Left renal pelvis (tissue), 4 donors: ENCODE data around the gene ARSI. TPM values are rescaled to one million over a fixed set of nuclear protein-coding genes. Genes with fewer than 3 reads are reported as not detected.

Experiments
- DNase-seq, 4 donors: peaks; one replicate each; pipeline ENCODE4 v3.0.0-alpha.2; 2013; ENCODE audit warnings: low read depth in 4 of 4, low spot score in 3 of 4
- polyA plus RNA-seq, 4 donors: library from polyadenylated mRNA; unstranded; fragments of 120-200 nt; gene quantifications; one replicate each; pipeline ENCODE4 v1.2.1, GENCODE V29; 2013; ENCODE audit not compliant: insufficient read length in 4 of 4

ARSI gene
- polyA plus RNA-seq = 1 to 10 TPM; 2.2 to 8.7 (median 3.0) TPM

GRCh38 chr5:150302301-150303069 lies at the start of gene ARSI:
Gene ARSI (minus strand): TSS chr5:150302905. CDS start chr5:150302373, 532 bp downstream.
- DNase-seq = peak in 1 of 4 donors; percentile 41

- peak; percentile 45 to 61 (median 53) for DNase-seq
Observed at GRCh38 chr5:150350524-150351344, 48.0 kb upstream of the ARSI start.

DNA sequence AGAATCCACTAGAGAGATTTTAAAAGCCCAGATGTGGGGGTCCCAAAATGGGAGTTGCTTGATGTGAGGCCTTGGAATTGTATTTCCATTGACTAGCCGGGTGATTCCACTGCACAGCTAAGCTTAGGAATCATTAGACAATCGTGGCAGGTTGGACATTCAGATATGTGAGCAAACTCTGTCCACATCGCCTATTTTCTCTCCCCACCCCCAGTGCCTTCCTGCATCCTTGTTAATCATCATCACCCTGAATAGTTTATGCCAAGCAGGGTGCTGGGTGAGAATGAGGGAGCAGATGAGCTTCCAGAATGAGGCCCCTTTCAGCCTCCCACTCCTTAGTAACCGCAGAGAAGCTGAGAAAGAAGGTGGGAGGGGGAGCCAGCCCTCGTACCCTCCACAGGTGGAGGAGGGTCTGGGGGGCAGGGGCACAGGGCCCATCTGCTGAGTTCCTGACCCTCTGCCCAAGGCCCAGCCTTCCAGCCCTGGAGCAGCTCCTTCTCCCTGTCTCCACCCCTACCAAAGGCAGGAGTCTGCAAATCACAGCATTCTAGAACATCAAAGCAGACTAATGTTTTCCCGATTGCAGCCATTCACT lies 47.1 kb upstream of the ARSI start:
- DNase-seq = no peak

GRCh38 chr5:150347451-150347850 lies 44.7 kb upstream of the ARSI start:
- no peak for DNase-seq

GRCh38 chr5:150347003-150347402 lies 44.3 kb upstream of the ARSI start:
- DNase-seq = no peak

DNA sequence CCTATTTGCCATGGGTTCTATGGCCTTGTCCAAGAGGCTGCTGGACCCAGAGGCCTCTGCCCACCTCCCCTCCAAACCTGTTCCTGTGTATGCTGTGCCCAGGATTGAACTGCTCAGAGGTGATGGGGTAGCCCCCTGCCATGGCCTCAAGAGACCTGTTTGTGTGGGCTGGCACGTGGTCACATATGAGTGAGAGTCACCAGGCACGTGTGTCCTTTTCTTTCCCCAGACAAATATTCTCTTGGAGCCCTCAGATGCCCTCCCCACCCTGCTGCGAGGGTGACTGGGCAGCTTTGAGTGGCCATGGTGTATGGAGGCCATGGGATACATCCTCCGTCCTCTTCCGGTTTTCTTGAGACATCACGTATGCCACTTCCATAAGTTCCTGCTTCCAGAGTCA lies 43.9 kb upstream of the ARSI start:
- no peak for DNase-seq

GRCh38 chr5:150345716-150346115 lies 43.0 kb upstream of the ARSI start:
- DNase-seq = no peak

DNA sequence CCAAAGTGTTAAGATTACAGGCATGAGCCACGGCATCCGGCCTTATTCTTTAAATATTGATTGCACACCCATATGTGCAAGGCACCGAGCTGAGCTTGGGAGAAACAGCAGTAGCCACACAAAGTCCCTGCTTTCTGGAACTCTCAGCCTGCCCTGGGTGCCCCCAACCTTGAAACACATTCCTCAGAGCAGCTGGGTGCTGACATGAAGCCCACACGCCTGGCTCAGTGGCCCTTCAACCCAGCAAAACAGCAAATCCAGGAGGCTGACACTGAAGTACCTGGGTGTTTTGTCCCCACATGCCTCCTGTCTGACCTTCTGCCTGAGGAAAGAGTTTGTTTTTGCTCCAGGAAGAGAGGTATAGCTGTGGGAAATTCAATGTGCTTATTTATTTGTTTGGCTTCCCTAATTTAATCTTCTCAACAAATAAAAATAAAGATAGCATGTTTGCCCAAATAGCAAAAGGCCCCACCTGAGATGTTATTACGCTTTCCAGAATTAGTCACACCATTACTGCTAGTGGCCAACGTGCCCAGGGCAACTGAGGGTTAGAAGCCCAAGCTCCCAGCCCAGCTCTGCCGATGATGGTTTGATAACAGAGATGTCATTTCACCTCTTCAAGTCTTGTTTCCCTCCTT lies 41.4 kb upstream of the ARSI start:
- DNase-seq = no peak

- DNase-seq = no peak
Observed at GRCh38 chr5:150342583-150342982, 39.9 kb upstream of the ARSI start.

DNA sequence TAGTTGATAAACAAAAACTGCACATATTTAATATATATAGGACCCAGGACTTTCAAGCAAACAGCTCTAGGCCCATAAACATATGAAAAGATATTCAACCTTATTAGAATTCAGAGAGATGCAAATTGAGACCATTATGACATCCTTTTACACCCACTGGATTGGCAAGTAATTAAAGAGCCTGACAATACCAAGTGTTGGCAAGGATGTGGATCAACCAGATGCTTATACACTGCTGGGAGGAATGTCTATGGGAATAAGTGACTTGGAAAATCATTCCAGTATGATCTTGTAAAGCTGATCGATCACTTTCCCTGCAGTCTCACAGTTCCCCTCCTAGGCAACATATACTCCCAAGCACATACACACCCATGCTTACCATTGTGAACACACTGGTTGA lies 39.3 kb upstream of the ARSI start:
- no peak for DNase-seq

GRCh38 chr5:150341331-150341730 lies 38.6 kb upstream of the ARSI start:
- DNase-seq = no peak

- DNase-seq = no peak
Observed at GRCh38 chr5:150340614-150341255, 38.0 kb upstream of the ARSI start.

- no peak for DNase-seq
Observed at GRCh38 chr5:150339841-150340240, 37.1 kb upstream of the ARSI start.

GRCh38 chr5:150339165-150339564 lies 36.5 kb upstream of the ARSI start:
- DNase-seq = no peak

GRCh38 chr5:150338546-150338945 lies 35.8 kb upstream of the ARSI start:
- DNase-seq = no peak

DNA sequence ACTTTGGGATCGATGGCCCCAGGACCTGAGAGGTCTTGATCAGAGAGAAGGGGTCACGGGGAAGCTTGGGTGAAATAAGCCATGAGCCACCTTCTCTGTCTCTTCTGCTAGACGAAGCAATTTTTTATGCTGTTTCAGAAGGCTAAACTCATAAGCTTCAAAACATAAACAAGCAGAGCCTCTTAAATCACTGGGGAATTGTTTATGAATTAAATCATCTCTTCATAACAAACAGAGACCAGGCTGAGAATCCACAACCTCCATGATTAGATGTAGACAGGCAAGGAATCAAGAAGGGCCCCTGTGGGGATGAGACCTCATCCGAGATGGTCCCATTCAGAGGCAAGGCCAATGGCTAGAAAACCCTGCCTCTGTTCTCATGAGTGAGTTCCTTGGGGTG lies 33.1 kb upstream of the ARSI start:
- no peak for DNase-seq

DNA sequence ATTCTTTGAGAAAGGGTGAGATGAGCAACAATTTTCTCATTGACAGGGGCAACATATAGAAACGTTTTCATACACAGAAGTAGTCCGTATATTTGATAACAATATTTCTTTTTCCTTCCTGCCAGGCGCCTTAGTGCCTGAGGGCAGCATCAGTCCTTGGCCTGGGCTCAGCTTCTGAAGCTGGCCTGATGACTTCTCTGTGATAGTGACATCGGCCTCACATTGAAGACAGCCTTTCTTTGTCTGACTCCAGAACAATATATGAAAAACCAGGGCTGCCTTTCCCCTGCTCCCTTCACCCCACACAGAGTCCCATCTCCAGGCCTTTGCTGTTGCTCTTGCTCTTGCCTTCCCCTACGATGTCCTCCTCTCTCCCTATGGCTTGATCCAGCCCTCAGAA lies 30.7 kb upstream of the ARSI start:
- DNase-seq = no peak

DNA sequence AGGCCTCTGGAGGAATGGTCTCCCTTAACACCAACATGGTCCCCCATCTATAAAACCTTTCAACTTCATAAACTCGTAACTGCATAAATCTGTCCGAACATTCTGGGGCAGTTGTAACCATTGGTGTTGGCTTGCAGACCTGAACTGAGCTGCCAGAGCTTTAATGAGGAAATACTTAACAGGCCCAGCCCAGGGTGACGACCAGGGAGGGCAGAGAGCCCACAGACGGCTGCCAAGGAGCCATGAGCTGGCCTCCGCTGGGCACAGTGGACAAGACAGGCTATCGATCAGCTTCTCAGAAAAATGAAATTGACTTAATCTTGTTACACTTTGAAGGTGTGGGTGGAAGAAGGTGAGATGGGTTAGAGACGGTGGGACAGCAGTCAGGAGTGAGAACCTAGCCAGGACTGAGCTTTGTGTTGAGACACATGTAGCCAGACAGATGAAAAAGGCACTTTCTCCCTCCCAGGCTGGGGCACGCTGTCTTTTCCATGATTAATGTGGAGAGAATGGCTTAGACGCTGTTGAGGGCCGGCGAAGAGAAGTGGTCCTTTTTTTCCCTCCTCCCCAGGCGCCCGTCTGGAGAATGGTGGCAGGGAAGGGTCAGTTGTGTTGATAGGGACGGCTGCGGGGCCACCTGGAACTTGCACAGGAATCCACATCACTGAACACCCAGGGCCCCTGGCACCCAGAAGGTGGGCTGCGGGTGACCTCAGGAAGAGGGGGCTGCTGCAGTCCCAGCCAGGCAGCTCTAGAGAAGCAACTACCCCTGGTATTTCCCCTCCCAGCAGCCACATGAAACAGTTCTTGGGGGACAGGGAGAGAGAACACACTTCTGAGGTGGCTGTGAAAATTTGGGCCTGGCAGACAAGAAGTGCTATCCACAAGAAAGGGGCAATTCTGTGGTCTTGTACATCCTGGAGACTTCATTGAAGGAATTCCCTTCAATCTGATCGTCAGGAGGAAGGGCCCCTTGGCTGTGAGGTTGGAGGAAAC lies 27.5 kb upstream of the ARSI start:
- DNase-seq = no peak

DNA sequence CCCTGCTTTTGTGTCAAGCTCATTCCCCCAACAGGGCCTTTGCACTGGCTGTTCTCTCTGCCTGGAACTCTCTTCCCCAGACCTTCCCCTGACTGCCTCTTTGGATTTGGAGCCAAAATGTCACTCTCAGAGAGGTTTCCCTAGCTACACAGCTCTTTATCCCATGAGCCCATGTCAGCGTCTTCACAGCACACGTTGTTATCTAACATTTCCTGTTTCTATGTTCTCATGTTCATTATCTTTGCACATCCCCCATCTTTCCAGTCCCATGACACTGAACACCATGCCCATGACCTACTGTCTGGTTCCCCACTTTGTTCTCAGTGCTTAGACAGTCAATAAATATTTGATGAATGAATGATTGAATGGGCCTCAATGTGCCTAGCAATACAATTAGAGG lies 26.3 kb upstream of the ARSI start:
- no peak for DNase-seq
